Activated B cell treated with CpG ODN at 0.5 μM for 24 hours (primary cell): ENCODE data around the gene OR51D1. TPM values are rescaled to one million over a fixed set of nuclear protein-coding genes. Genes with fewer than 3 reads are reported as not detected.

Experiments used
- ATAC-seq: fragments of 200-7000 bp; cut with Tn5 transposase; one replicate; pipeline ENCODE4 v1.10.0; 2021; ENCODE audit warnings: low read depth, mild to moderate bottlenecking, moderate library complexity
- CTCF ChIA-PET: fragments of 350-600 bp; sonication (Branson Sonifier 250); formaldehyde crosslinking; loops from one replicate; lab custom pipeline; 2021; ENCODE audit warnings: antibody characterized with exemption; lab: Charles Lee
- POLR2A ChIA-PET: fragments of 350-600 bp; sonication (Branson Sonifier 250); formaldehyde crosslinking; loops from one replicate; lab custom pipeline; 2021; ENCODE audit warnings: antibody characterized with exemption; lab: Charles Lee
- DNase-seq: peaks from one replicate; pipeline ENCODE4 v3.0.0; 2022
- H3K27ac Mint-ChIP-seq: one replicate; pipeline ENCODE4 v1.8.0; 2020; ENCODE audit warnings: mixed read lengths
- H3K27me3 Mint-ChIP-seq: one replicate; pipeline ENCODE4 v1.8.0; 2021; ENCODE audit warnings: mixed read lengths
- H3K36me3 Mint-ChIP-seq: one replicate; pipeline ENCODE4 v1.8.0; 2021; ENCODE audit warnings: low read depth, mixed read lengths
- H3K4me1 Mint-ChIP-seq: one replicate; pipeline ENCODE4 v1.8.0; 2021; ENCODE audit warnings: mixed read lengths
- H3K4me3 Mint-ChIP-seq: one replicate; pipeline ENCODE4 v1.8.0; 2020; ENCODE audit warnings: mild to moderate bottlenecking, mixed read lengths
- H3K9me3 Mint-ChIP-seq: one replicate; pipeline ENCODE4 v1.8.0; 2020; ENCODE audit warnings: mixed read lengths
- CTCF ChIP-seq: fragments of 200-600 bp; IDR thresholded peaks from one replicate; pipeline ENCODE4 v1.8.0; 2022; ENCODE audit warnings: antibody characterized with exemption, mild to moderate bottlenecking
- intact Hi-C: fragments of 100-400 bp; cut with micrococcal nuclease; formaldehyde crosslinking; loops from one replicate; pipeline ENCODE4 v1.15.1; 2024
- total RNA-seq: library from RNA; stranded (reverse); gene quantifications from 2 replicates; pipeline ENCODE4 v1.2.3, GENCODE V29; 2022

The OR51D1 gene
- total RNA-seq, 1 donor from 2014 or later: not detected

- Mint-ChIP-seq H3K36me3 (peaks cover 6% of the 10 kb centered on the region), H3K4me1 (peaks cover 33% of the 10 kb centered on the region), H3K4me3 (no peak overlapping the region), H3K27me3 (peaks cover 9% of the 10 kb centered on the region), H3K27ac (no peak overlapping the region), H3K9me3 (no peaks in the 10 kb centered on the region)
- ATAC-seq (no peak), DNase-seq (no peak)
- TF ChIP-seq CTCF: no peak
- ChIA-PET POLR2A (no interaction called here), CTCF (interaction anchor here (1.6 kb wide), 1 partner anchor 25 kb away, joined by 4 read pairs; the partner anchor contains the start of gene OR51D1)
- intact Hi-C loops: no loop called here
These were observed 25.3 kb upstream of the OR51D1 start for GRCh38 chr11:4611986-4612385.

- no peak for ATAC-seq
- ChIA-PET CTCF (no interaction called here), POLR2A (no interaction called here)
- no peak for TF ChIP-seq CTCF
- Mint-ChIP-seq H3K36me3 (no peaks in the 10 kb centered on the region), H3K27me3 (peaks cover 16% of the 10 kb centered on the region), H3K4me1 (no peaks in the 10 kb centered on the region), H3K9me3 (no peaks in the 10 kb centered on the region), H3K4me3 (no peak overlapping the region), H3K27ac (no peak overlapping the region)
- intact Hi-C loops: no loop called here
- no peak for DNase-seq
These were observed 21.3 kb upstream of the OR51D1 start for GRCh38 chr11:4615856-4616444.

GRCh38 chr11:4619514-4619913 is 17.8 kb upstream of the OR51D1 start:
- Mint-ChIP-seq H3K4me1 (no peaks in the 10 kb centered on the region), H3K4me3 (no peak overlapping the region), H3K9me3 (no peaks in the 10 kb centered on the region), H3K27ac (no peak overlapping the region), H3K36me3 (no peaks in the 10 kb centered on the region), H3K27me3 (peaks cover 20% of the 10 kb centered on the region)
- DNase-seq: no peak
- no peak for TF ChIP-seq CTCF
- ChIA-PET CTCF (no interaction called here), POLR2A (no interaction called here)
- ATAC-seq: no peak
- intact Hi-C loops: no loop called here

- intact Hi-C loops: loop anchor here (5.0 kb wide), 1 partner anchor 1736 kb away; no protein-coding TSS in a partner anchor
- ATAC-seq (no peak), DNase-seq (no peak)
- peaks cover 10% of the 10 kb centered on the region for H3K9me3 Mint-ChIP-seq
- no peaks in the 10 kb centered on the region for H3K36me3 Mint-ChIP-seq
- CTCF ChIA-PET: interaction anchor here (2.1 to 2.2 kb wide), 2 partner anchors 10 to 11 kb away, joined by 5 to 9 read pairs; partner anchors contain the start of gene OR51D1
- H3K4me1 Mint-ChIP-seq: no peaks in the 10 kb centered on the region
- no peak overlapping the region for H3K27ac Mint-ChIP-seq
- POLR2A ChIA-PET: interaction anchor here (0.6 kb wide), 1 partner anchor 45 kb away, joined by 3 read pairs; no protein-coding TSS in a partner anchor
- H3K4me3 Mint-ChIP-seq: no peak overlapping the region
- TF ChIP-seq CTCF: no peak
- H3K27me3 Mint-ChIP-seq: peaks cover 36% of the 10 kb centered on the region
These were observed 10.8 kb upstream of the OR51D1 start for GRCh38 chr11:4626207-4627099.

- no peak overlapping the region for H3K4me3 Mint-ChIP-seq
- no peak for ATAC-seq
- intact Hi-C loops: loop anchor here (2.0 to 10.0 kb wide), 3 partner anchors 451 to 1717 kb away; partner anchors contain the start of gene OR51M1
- no peak overlapping the region for H3K27ac Mint-ChIP-seq
- H3K4me1 Mint-ChIP-seq: no peaks in the 10 kb centered on the region
- H3K36me3 Mint-ChIP-seq: no peaks in the 10 kb centered on the region
- H3K27me3 Mint-ChIP-seq: peaks cover 7% of the 10 kb centered on the region
- ChIA-PET POLR2A (no interaction called here), CTCF (interaction anchor here (0.8 to 2.6 kb wide), 12 partner anchors 8 to 1719 kb away, joined by 3 to 14 read pairs (median 5); partner anchors contain the start of gene TRIM68)
- no peak for TF ChIP-seq CTCF
- no peak for DNase-seq
- no peaks in the 10 kb centered on the region for H3K9me3 Mint-ChIP-seq
These were observed 1.1 kb upstream of the OR51D1 start for GRCh38 chr11:4636136-4636535.
